HepG2 (cell line): ENCODE results near the gene RNF149. TPM values are rescaled to one million over a fixed set of nuclear protein-coding genes. Genes with fewer than 3 reads are reported as not detected.

Source experiments
- ATAC-seq: fragments of 200-7000 bp; cut with Tn5 transposase; 3 replicates; pipeline ENCODE4 v1.9.1; 2020; ENCODE audit warnings: mild to moderate bottlenecking, moderate library complexity
- BruUV-seq: library from RNA; stranded (reverse); fragments of 400-500 nt; replicated peaks from 2 replicates; lab custom pipeline; 2021; lab: Mats Ljungman, UMichigan
- CTCF ChIA-PET: fragments of 300-600 bp; formaldehyde crosslinking; extraction: SDS; loops from one replicate; lab custom pipeline; 2021; ENCODE audit warnings: low total read pairs, inconsistent platforms, low intra/inter-chr PET ratio; lab: Yijun Ruan, JAX
- POLR2A ChIA-PET: fragments of 350-600 bp; sonication (Branson Sonifier 250); formaldehyde crosslinking; loops from one replicate; lab custom pipeline; 2020; ENCODE audit warnings: antibody characterized with exemption, inconsistent platforms; lab: Yijun Ruan, JAX
- DNase-seq: peaks from one replicate; pipeline ENCODE4 v3.0.0-alpha.2; 2015; ENCODE audit warnings: low spot score
- FAIRE-seq: peaks from 3 replicates; lab custom pipeline; 2011; peaks lifted over from hg19 to GRCh38; lab: Jason Lieb, UNC
- H2AFZ ChIP-seq: one replicate; pipeline ENCODE4 v1.6.1; 2011; ENCODE audit warnings: low read length, inconsistent platforms
- H3K27ac ChIP-seq: fragments of 300-600 bp; 3 replicates; pipeline ENCODE4 v1.8.0; 2011; ENCODE audit warnings: mixed run types, mild to moderate bottlenecking, mixed read lengths, low read length, inconsistent platforms; ENCODE audit not compliant: insufficient read depth; ENCODE audit errors: extremely low read length
- H3K27me3 ChIP-seq, 2 experiments: fragments of 200-600 bp in 1 of 2; 2 replicates in 1 of 2; 3 replicates in 1 of 2; pipeline versions ENCODE4 v1.6.0 to v1.8.0; 2011; ENCODE audit warnings: low read length in 2 of 2, mild to moderate bottlenecking in 2 of 2, moderate library complexity in 2 of 2, inconsistent platforms in 1 of 2; ENCODE audit not compliant: insufficient read depth in 2 of 2, control insufficient read depth in 1 of 2
- H3K36me3 ChIP-seq, 2 experiments: fragments of 200-600 bp in 1 of 2; replicated peaks in 1 of 2; 2 replicates in 1 of 2; 3 replicates in 1 of 2; pipeline versions ENCODE4 v1.5.1 to v1.8.0; 2011; ENCODE audit warnings: low read length in 2 of 2, inconsistent platforms in 1 of 2; ENCODE audit not compliant: insufficient read depth in 2 of 2, control insufficient read depth in 1 of 2
- H3K4me1 ChIP-seq: 2 replicates; pipeline ENCODE4 v1.5.1; 2012; ENCODE audit warnings: low read length, inconsistent platforms; ENCODE audit not compliant: insufficient read depth
- H3K4me2 ChIP-seq: 2 replicates; pipeline ENCODE4 v1.6.0; 2011; ENCODE audit warnings: low read depth, low read length, inconsistent platforms
- H3K4me3 ChIP-seq, 3 experiments: fragments of 200-600 bp in 1 of 3; sonication (generic), shearing (Covaris generic) in 1 of 3; replicated peaks in 1 of 3; 2 replicates each; pipeline ENCODE4 v1.5.1; 2011 to 2016; ENCODE audit warnings: low read length in 3 of 3, inconsistent platforms in 2 of 3, low read depth in 2 of 3, mild to moderate bottlenecking in 2 of 3, control low read depth in 1 of 3, mixed read lengths in 1 of 3; ENCODE audit not compliant: insufficient read depth in 1 of 3
- H3K79me2 ChIP-seq: one replicate; pipeline ENCODE4 v1.6.1; 2011; ENCODE audit warnings: low read length, inconsistent platforms; ENCODE audit not compliant: insufficient read depth
- H3K9ac ChIP-seq: 2 replicates; pipeline ENCODE4 v1.6.0; 2011; ENCODE audit warnings: mild to moderate bottlenecking, low read depth, low read length, inconsistent platforms; ENCODE audit not compliant: insufficient read depth
- H3K9me3 ChIP-seq: 2 replicates; pipeline ENCODE4 v1.5.1; 2012; ENCODE audit warnings: mild to moderate bottlenecking, low read length
- H4K20me1 ChIP-seq: 2 replicates; pipeline ENCODE4 v1.6.0; 2011; ENCODE audit warnings: inconsistent platforms, mild to moderate bottlenecking, low read length, moderate library complexity; ENCODE audit not compliant: insufficient read depth
- BCLAF1 ChIP-seq: fragments of 450-650 bp; IDR thresholded peaks from 2 replicates; pipeline ENCODE4 v1.6.1; 2017; ENCODE audit warnings: mild to moderate bottlenecking
- BRCA1 ChIP-seq: sonication (generic); formaldehyde crosslinking; IDR thresholded peaks from 2 replicates; pipeline ENCODE4 v1.4.0; 2020; ENCODE audit warnings: missing genetic modification reagents
- DZIP1 ChIP-seq: sonication (generic); formaldehyde crosslinking; IDR thresholded peaks from 2 replicates; pipeline ENCODE4 v1.5.0; 2020; ENCODE audit warnings: mild to moderate bottlenecking, missing genetic modification reagents
- EP300 ChIP-seq, 3 experiments: sonication (generic) in 1 of 3; formaldehyde crosslinking in 1 of 3; IDR thresholded peaks; 2 replicates each; pipeline versions ENCODE4 v1.5.1 to v1.6.1; 2011 to 2020; ENCODE audit warnings: low read depth in 2 of 3, low read length in 2 of 3, borderline replicate concordance in 1 of 3, improper control_type of control experiment in 1 of 3, mild to moderate bottlenecking in 1 of 3, missing genetic modification reagents in 1 of 3, moderate library complexity in 1 of 3
- MTF1 ChIP-seq: sonication (generic); formaldehyde crosslinking; IDR thresholded peaks from 2 replicates; pipeline ENCODE4 v1.5.0; 2020; ENCODE audit warnings: missing genetic modification reagents
- RXRA ChIP-seq: sonication (generic); formaldehyde crosslinking; IDR thresholded peaks from 2 replicates; pipeline ENCODE4 v1.5.1; 2020; ENCODE audit warnings: missing genetic modification reagents
- SIN3A ChIP-seq: IDR thresholded peaks from 2 replicates; pipeline ENCODE4 v1.6.1; 2011; ENCODE audit warnings: low read depth, mild to moderate bottlenecking, control low read depth, low read length, borderline replicate concordance
- SNAI1 ChIP-seq: sonication (generic); formaldehyde crosslinking; IDR thresholded peaks from 2 replicates; pipeline ENCODE4 v1.5.0; 2020; ENCODE audit warnings: mild to moderate bottlenecking, missing genetic modification reagents, borderline replicate concordance
- TARDBP ChIP-seq: sonication (generic); formaldehyde crosslinking; IDR thresholded peaks from 2 replicates; pipeline ENCODE4 v1.8.0; 2022; ENCODE audit warnings: mild to moderate bottlenecking, missing genetic modification reagents
- ZBTB10 ChIP-seq: sonication (generic); formaldehyde crosslinking; IDR thresholded peaks from 2 replicates; pipeline ENCODE4 v1.4.0; 2020; ENCODE audit warnings: missing genetic modification reagents, borderline replicate concordance
- ZC3H13 ChIP-seq: sonication (generic); formaldehyde crosslinking; IDR thresholded peaks from 2 replicates; pipeline ENCODE4 v1.8.1; 2023; ENCODE audit warnings: mild to moderate bottlenecking, missing genetic modification reagents, moderate library complexity
- ZNF33B ChIP-seq: sonication (generic); formaldehyde crosslinking; IDR thresholded peaks from 2 replicates; pipeline ENCODE4 v1.5.1; 2020; ENCODE audit warnings: mild to moderate bottlenecking, missing genetic modification reagents
- ZNF75D ChIP-seq: sonication (generic); formaldehyde crosslinking; IDR thresholded peaks from 2 replicates; pipeline ENCODE4 v1.8.1; 2023; ENCODE audit warnings: missing genetic modification reagents, mild to moderate bottlenecking, borderline replicate concordance
- ZNF850 ChIP-seq: sonication (generic); formaldehyde crosslinking; conservative IDR thresholded peaks from 2 replicates; pipeline ENCODE4 v1.9.0; 2021; ENCODE audit warnings: mild to moderate bottlenecking, missing genetic modification reagents
- ZSCAN31 ChIP-seq: sonication (generic); formaldehyde crosslinking; IDR thresholded peaks from 2 replicates; pipeline ENCODE4 v1.5.0; 2020; ENCODE audit warnings: low read depth, mild to moderate bottlenecking, missing genetic modification reagents
- in situ Hi-C: cut with HindIII; loops from 2 replicates; pipeline ENCODE4 v1.10.0; 2017; ENCODE audit warnings: low pct_unique_long_range_greater_than_20kb; ENCODE audit not compliant: extremely low pct_ligation_motif_present
- intact Hi-C: fragments of 100-400 bp; cut with micrococcal nuclease; formaldehyde crosslinking; loops from one replicate; pipeline ENCODE4 v1.10.0; 2022; ENCODE audit not compliant: unreplicated experiment
- polyA plus RNA-seq, 8 experiments: library from polyadenylated mRNA; depleted of rRNA in 3 of 8; stranded (reverse) in 7 of 8; unstranded in 1 of 8; fragments of >200 nt; fragmentation: Illumina TruSeq in 4 of 8; extraction: Trizol in 4 of 8; gene quantifications; 2 replicates each; pipeline versions ENCODE4 v1.2.1 to v1.2.3, GENCODE V29; 2011 to 2016; ENCODE audit warnings: low read depth in 4 of 8, missing spikeins in 1 of 8, mixed read lengths in 1 of 8; ENCODE audit not compliant: insufficient read depth in 1 of 8
- total RNA-seq, 5 experiments: library from RNA; depleted of rRNA; stranded (reverse); fragments of >200 nt; fragmentation: Illumina TruSeq; extraction: Trizol; gene quantifications; 2 replicates each; pipeline ENCODE4 v1.2.3, GENCODE V29; 2016; ENCODE audit warnings: low read depth in 1 of 5

Gene RNF149
- total and polyA plus RNA-seq, 2 of the 13 experiments (the other 11 are each of a cell fraction or from before 2014, with no cell fraction given): 87.6 to 109 TPM

- no peak overlapping the region for H3K27ac ChIP-seq
- intact Hi-C loops (no loop called here), in situ Hi-C loops (no loop called here)
- CTCF ChIA-PET: no interaction called here
- H3K79me2 ChIP-seq: peaks cover 38% of the 10 kb centered on the region
- peaks cover 10% of the 10 kb centered on the region for H4K20me1 ChIP-seq
- peaks cover 29% of the 10 kb centered on the region for H3K4me1 ChIP-seq
- POLR2A ChIA-PET: interaction anchor here (1.2 kb wide), 1 partner anchor 9 kb away, joined by 3 read pairs; no protein-coding TSS in a partner anchor
- no peaks in the 10 kb centered on the region for H3K9me3 ChIP-seq
- ATAC-seq (no peak), FAIRE-seq (no peak), DNase-seq (no peak)
- H3K9ac ChIP-seq: no peak overlapping the region
- no peak overlapping the region for H3K4me2 ChIP-seq
- H3K27me3 ChIP-seq: no peaks in the 10 kb centered on the region
- no peak overlapping the region for H3K4me3 ChIP-seq
- H2AFZ ChIP-seq: no peak overlapping the region
- peaks cover 27 to 70% of the 10 kb centered on the region in 2 experiments for H3K36me3 ChIP-seq
- no TSS peak for BruUV-seq
- TF ChIP-seq TARDBP (no peak), RXRA (CRISPR knock-in tag) (no peak), SIN3A (no peak), DZIP1 (CRISPR knock-in tag) (no peak), ZNF850 (CRISPR knock-in tag) (no peak), BRCA1 (no peak), SNAI1 (CRISPR knock-in tag) (no peak), ZBTB10 (CRISPR knock-in tag) (no peak), EP300 (IDR thresholded peaks at IDR 0.05; ENCODE audit: low read depth in 2 of 2, low read length in 2 of 2) (no peak), EP300 (CRISPR knock-in tag; IDR thresholded peaks at IDR 0.05; ENCODE audit: borderline replicate concordance) (no peak), ZC3H13 (CRISPR knock-in tag) (no peak), BCLAF1 (no peak), MTF1 (CRISPR knock-in tag) (no peak), ZNF75D (CRISPR knock-in tag) (no peak), ZNF33B (no peak), ZSCAN31 (no peak)
These were observed 17.8 kb downstream of the RNF149 start for GRCh38 chr2:101290711-101291110.
